Brain pericyte (primary cell): ENCODE data around the gene SPATA2L.

Experiments
- DNase-seq: peaks from one replicate; pipeline ENCODE4 v3.0.0-alpha.2; 2012; ENCODE audit warnings: low read depth, low spot score

SPATA2L gene

GRCh38 chr16:89729293-89729692 is 27.8 kb upstream of the SPATA2L start:
- DNase-seq = no peak

DNA sequence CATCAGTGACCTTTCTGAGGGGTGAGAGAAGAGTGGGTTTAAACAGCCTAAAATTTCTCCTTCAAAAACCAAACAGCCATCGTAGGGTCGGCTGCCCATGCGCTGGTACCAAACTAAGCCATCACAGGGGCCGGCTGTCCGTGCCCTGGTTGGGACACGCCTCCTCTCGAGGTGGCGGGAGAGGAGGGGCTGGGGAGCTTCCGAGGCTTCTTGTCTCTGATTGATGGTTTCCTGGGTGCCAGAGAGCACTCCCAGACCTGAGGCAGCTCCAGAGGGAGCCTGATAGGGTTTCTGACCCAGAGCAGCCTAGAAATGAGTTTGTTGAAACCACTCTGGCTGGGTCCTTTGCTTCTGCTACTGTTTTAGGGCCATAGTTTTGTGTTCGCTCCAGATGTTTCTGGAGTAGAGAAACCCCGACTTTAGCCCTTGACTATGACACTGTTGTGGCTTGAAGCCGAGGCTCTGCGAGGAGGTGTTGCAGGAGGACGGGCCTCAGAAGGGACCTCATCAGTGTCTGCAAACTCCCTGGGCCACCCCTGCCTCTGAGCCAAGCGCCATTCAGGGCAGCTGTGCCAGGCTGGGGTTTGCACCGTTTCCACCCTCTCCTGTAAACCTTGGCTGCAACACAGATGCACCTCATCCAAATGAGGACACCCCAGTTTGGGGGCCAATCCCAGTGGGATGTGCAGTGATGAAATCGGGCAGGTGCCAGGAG is 26.1 kb upstream of the SPATA2L start:
- DNase-seq = no peak

DNA sequence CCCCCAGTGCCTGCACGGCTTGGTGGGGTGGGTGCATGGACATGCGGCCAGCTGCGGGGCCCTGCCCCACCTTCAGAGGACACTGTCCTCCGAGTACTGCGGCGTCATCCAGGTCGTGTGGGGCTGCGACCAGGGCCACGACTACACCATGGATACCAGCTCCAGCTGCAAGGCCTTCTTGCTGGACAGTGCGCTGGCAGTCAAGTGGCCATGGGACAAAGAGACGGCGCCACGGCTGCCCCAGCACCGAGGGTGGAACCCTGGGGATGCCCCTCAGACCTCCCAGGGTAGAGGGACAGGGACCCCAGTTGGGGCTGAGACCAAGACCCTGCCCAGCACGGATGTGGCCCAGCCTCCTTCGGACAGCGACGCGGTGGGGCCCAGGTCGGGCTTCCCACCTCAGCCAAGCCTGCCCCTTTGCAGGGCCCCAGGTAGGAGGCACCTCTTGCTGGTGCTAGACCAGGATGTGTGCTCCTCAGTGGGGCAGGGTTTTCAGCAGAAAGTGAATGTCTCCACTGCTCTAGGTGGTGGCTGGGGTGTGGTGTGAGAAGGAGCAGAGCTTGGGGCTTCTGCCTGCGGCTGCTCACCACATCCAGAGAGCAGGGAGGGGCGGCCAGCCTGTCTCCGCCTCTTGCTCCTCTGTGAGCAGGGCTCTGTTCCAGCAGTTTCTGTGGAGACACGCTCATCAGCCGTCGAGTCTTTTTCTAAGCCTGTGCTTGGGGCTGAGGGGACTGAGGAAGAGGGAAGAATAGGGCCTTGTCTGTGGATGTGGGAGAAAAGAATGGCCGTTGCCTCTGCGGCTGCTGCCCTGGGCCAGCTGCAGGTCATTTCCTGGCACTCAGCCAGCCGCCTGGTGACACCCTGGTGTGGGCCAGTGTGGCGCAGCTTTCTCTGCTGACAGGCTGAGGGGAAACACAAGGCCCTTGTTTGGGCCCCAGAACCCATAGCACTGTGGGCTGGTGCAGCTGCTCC is 22.1 kb upstream of the SPATA2L start:
- no peak for DNase-seq

- DNase-seq = no peak
Measured at GRCh38 chr16:89722392-89723278, 21.1 kb upstream of the SPATA2L start.

GRCh38 chr16:89721546-89722391 is 20.3 kb upstream of the SPATA2L start:
- no peak for DNase-seq

DNA sequence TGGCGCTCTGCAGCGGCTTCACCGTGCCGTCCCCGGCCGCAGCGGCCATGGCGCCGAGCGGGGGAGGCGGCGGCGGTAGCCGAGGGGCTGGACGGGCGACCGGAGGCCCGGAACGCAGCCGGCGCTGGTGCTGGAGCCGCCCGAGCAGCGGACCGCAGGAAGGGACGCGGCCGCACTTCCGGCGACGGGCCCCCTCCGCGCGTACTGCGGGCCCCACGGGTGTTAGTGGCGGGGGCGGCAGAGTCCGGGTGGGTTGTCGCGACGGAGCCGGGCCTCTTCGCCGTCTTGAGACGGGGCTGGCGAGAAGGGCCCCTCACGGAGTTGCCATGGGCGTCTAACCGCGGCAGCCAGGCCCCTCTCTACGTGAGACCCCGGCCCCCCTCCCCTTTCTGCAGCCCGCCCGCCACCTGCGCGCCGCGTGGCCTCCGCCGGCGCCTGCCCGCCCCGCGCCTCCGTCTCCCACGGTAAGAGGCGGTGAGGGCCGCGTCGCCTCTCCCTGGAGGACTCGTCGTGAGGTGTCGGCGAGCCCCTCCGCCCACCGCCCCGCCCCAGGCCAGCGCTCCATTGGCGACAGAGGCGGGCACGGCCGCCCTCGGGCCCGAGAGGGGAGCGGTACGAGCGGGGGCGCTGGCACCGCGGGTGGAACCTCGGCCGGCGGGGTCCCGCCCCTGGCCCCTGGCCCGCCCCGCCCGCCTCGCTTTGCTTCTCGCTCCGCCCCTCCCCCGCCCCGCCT is 19.5 kb upstream of the SPATA2L start, which contains the start of the genes VPS9D1 and ZNF276:
Gene VPS9D1, minus strand, starts transcription at position 86 of the 733 bp plus-strand sequence. Its CDS starts 37 bp downstream, at position 49.
Gene ZNF276, plus strand, starts transcription at position 725 of the 733 bp plus-strand sequence. CDS start 104 bp downstream, outside the sequence.
- no peak for DNase-seq

GRCh38 chr16:89720551-89720812 is 19.0 kb upstream of the SPATA2L start:
- no peak for DNase-seq

- no peak for DNase-seq
Measured at GRCh38 chr16:89717688-89718505, 16.4 kb upstream of the SPATA2L start.

DNA sequence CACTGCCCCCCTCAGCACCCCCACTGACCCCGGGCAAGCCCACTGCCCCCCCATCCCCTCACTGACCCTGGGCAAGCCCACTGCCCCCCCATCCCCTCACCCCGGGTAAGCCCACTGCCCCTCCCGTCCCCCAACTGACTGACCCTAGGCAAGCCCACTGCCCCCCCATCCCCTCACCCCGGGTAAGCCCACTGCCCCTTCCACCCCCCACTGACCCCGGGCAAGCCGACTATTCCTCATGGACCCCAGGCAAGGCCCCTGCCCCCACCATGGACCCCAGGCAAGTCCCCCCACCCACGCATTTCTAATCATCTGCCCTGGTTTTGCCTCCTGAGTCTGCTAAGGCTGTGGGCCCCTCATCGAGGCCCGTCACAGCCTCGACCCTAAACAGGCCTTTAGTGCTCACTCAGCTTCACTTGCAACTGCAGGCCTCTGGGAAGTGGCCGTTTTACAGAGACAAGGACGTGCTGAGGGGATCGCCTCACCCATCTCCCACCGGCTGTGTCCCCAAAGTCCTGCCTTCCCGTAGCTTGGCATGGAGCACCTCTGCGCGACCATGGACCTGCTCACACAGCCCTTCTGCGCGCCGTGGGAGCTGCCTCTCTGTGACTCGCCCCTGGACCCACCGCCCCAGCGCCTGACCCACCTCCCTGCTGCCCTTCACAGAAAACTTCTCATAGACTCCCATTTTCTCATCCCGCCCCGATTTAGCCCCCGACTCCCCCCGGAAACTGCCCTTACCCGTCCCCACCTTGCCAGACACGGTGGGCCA is 15.6 kb upstream of the SPATA2L start:
- no peak for DNase-seq

GRCh38 chr16:89716493-89716892 is 15.0 kb upstream of the SPATA2L start:
- DNase-seq = no peak

DNA sequence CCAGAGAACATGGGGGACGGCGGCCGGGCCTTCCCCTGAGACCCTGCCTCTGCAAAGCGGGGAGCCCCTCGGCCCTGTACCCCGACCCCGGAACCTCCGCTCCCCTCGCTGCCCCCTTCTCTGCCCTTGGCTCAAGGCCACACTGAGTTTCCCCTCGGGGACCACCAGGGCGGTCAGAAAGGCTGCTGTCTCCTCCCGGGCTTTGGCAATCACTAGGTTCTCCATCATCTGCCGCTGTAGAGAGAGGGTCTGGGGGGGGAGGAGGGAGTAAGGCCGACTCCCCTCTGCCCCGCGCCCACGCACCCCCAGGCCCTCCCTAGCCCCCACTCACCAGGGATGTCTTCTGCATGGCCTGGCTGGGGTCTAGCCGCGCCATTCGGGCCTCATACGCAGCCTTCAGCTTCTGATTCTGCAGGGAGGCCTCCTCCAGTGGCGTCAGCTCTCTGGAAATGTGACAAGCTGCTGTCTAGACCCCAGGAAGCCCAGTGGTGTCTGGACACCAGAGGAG is 10.8 kb upstream of the SPATA2L start:
- DNase-seq = no peak

DNA sequence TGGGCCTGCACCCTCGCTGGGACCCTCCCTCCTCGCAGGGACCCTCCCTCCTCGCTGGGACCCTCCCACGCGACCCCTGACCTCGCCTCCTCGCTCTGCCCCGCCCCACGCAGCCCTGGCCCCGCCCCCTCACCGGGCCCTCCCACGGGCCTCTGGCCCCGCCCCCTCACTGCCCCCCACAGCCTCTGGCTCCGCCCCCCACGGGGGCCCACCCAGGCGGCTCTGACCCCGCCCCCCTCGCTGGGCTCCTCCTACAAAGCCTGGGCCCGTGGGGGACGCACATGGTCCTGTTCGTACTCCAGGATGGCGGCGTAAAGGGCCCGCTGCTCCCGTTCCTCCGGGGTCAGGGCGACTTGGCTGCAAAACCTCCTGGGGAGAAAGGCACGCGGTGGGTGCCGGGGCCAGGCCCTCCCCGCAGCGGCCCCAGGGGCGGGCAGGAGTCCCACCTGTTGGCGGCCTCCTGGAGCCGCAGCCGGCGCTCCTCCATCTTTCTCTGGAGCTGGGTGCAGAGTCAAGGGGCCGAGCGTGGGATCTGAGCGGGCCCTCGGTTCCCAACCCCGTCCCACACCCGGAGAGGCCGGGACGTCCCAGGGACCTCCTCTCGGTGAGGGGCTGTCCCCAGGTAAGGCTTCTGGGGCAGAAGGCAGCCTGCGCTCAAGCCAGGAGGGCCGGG is 10.2 kb upstream of the SPATA2L start:
- DNase-seq = no peak

GRCh38 chr16:89710709-89711564 is 9.4 kb upstream of the SPATA2L start:
- DNase-seq = no peak

GRCh38 chr16:89709716-89710432 is 8.4 kb upstream of the SPATA2L start:
- no peak for DNase-seq

GRCh38 chr16:89709166-89709565 is 7.7 kb upstream of the SPATA2L start:
- no peak for DNase-seq

DNA sequence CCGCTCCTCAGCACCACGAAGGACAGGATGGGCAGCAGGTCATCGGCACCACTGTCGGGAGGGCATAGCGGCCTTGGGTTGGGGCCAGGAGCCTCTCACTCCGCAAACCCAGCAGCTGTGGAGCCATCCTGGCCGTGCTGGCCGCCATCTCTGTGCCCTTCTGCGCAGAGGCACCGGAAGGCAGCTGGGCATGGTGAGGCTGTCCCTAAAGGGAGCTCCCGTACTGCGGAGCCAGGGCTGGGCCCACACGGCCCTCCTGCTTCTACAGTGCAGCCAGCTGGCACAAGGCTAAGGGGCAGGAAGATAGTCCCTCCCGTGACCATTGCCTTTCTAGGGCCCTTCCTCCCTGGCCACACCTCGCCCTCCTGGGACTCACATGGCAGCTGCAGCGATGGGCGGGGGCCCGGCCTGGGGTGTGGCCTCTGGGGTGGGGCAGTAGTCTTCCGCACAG is 7.0 kb upstream of the SPATA2L start:
- DNase-seq = no peak
